PFSK-1 (cell line): ENCODE results near the gene HLA-C.

Source experiments
- FOXP2 ChIP-seq: optimal IDR thresholded peaks from 2 replicates; pipeline ENCODE3; 2011; ENCODE audit warnings: borderline replicate concordance, control low read depth, inconsistent platforms; ENCODE audit not compliant: insufficient read depth; ENCODE audit errors: extremely low read length, extremely low read depth
- POLR2AphosphoS5 ChIP-seq: IDR thresholded peaks from 2 replicates; pipeline ENCODE4 v1.6.1; 2012; ENCODE audit warnings: low read depth, mild to moderate bottlenecking, control low read depth, low read length, moderate library complexity
- TAF1 ChIP-seq: IDR thresholded peaks from 2 replicates; pipeline ENCODE4 v1.6.1; 2012; ENCODE audit warnings: low read length, control low read depth, borderline replicate concordance; ENCODE audit not compliant: insufficient read depth
- TF ChIP-seq, protein P1 (sequence below), 2 experiments: IDR thresholded peaks; 2 replicates each; pipeline versions ENCODE4 v1.6.1 to v1.8.0; 2011 to 2012; ENCODE audit warnings: low read depth in 2 of 2, low read length in 2 of 2, control low read depth in 1 of 2, inconsistent platforms in 1 of 2, mild to moderate bottlenecking in 1 of 2, moderate library complexity in 1 of 2; ENCODE audit not compliant: insufficient read depth in 1 of 2

GRCh38 chr6:31268369-31268765 lies 3.5 kb downstream of the HLA-C start:
- TF ChIP-seq POLR2AphosphoS5 (no peak), TAF1 (no peak), FOXP2 (no peak)
- TF ChIP-seq, protein P1, sequence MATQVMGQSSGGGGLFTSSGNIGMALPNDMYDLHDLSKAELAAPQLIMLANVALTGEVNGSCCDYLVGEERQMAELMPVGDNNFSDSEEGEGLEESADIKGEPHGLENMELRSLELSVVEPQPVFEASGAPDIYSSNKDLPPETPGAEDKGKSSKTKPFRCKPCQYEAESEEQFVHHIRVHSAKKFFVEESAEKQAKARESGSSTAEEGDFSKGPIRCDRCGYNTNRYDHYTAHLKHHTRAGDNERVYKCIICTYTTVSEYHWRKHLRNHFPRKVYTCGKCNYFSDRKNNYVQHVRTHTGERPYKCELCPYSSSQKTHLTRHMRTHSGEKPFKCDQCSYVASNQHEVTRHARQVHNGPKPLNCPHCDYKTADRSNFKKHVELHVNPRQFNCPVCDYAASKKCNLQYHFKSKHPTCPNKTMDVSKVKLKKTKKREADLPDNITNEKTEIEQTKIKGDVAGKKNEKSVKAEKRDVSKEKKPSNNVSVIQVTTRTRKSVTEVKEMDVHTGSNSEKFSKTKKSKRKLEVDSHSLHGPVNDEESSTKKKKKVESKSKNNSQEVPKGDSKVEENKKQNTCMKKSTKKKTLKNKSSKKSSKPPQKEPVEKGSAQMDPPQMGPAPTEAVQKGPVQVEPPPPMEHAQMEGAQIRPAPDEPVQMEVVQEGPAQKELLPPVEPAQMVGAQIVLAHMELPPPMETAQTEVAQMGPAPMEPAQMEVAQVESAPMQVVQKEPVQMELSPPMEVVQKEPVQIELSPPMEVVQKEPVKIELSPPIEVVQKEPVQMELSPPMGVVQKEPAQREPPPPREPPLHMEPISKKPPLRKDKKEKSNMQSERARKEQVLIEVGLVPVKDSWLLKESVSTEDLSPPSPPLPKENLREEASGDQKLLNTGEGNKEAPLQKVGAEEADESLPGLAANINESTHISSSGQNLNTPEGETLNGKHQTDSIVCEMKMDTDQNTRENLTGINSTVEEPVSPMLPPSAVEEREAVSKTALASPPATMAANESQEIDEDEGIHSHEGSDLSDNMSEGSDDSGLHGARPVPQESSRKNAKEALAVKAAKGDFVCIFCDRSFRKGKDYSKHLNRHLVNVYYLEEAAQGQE (IDR thresholded peaks at IDR 0.05; ENCODE audit: insufficient read depth in 1 of 2, low read depth in 2 of 2, low read length in 2 of 2) = no peak
